DMS 273 (cell line): ENCODE data around the gene RNU7-1.
A peak's percentile ranks its signal among the peaks of the same experiment; 100 is the strongest.

Experiments used
- DNase-seq: peaks from one replicate; lab custom pipeline; 2025; ENCODE audit not compliant: unreplicated experiment; lab: John Stamatoyannopoulos, UW

Gene RNU7-1

GRCh38 chr12:6917491-6918231, 26.0 kb upstream of the RNU7-1 start:
- no peak for DNase-seq

GRCh38 chr12:6919588-6919987, 24.0 kb upstream of the RNU7-1 start:
- no peak for DNase-seq

GRCh38 chr12:6921539-6921938, 22.1 kb upstream of the RNU7-1 start:
- DNase-seq, result no peak

DNA sequence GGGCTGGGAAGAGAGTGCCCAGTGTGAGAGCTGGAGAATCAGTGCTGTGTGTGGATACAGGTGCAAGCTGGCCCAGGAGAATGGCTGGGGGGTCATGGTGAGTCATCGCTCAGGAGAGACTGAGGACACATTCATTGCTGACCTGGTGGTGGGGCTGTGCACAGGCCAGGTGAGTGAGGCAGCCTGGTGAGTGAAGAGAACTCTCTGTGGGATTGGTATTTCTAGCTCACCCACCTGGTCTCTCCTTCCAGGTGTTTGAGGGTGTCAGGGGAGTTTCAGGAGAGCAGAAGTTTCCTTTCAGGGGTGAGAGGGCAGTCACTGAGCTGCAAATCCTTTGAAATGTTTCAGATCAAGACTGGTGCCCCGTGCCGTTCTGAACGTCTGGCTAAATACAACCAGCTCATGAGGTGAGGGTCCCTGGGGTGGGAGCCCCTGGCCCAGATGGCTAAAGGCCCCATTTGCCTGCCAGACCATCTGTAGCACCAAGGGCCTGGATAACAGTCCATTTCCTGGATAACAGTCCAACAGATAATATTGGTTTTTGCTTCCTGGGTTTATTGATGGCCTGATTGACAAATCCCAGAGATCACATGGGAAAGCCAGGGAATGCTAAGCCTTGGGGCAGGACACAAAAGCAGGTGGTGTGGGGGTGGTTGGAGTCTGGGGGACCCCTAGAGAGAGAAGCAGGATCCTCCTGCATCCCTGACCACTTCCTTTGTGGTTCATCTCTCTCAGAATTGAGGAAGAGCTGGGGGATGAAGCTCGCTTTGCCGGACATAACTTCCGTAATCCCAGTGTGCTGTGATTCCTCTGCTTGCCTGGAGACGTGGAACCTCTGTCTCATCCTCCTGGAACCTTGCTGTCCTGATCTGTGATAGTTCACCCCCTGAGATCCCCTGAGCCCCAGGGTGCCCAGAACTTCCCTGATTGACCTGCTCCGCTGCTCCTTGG, 21.3 kb upstream of the RNU7-1 start:
- no peak for DNase-seq

GRCh38 chr12:6923003-6923732, 20.4 kb upstream of the RNU7-1 start:
- DNase-seq, result no peak

- no peak for DNase-seq
Observed at GRCh38 chr12:6923851-6924250, 19.8 kb upstream of the RNU7-1 start.

- peak; percentile 52 for DNase-seq
Observed at GRCh38 chr12:6925239-6925539, 18.4 kb upstream of the RNU7-1 start.

DNA sequence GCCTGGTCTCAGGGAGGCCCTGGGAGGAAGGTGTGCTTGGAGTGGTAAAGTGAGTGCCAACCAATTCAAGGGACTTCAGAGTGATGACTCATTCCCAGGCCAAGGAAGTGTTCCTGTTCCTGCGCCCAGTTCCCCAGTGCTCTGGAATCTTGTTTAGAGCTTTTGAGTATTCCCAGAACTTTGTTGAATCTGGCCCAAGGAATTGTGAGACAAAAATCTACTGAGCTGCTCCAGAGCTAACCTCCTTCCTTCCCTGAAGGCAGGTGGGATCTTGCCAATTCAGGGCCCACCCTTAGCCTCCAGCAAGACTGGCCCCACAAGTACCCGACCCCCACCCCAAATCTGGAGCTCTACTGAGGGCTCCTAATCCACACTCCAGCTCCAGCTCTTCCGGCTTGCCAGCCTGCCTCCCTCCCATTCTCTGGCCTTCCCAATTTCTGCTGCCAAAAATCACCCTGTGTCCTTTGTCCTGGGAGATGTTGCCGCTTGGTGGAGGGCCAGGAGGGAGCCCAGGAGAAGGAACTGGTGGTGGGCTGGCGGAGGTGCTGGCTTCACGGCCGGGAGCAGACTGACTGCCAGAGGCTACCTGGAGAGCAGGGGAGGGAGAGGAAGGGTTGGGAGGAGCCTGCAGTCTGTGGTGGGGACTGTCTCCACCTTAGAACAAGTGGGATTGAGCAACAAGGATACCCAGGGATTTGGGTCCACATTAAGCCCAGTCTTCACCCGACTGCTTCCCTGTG, 17.9 kb upstream of the RNU7-1 start:
- peak; percentile 75 for DNase-seq

DNA sequence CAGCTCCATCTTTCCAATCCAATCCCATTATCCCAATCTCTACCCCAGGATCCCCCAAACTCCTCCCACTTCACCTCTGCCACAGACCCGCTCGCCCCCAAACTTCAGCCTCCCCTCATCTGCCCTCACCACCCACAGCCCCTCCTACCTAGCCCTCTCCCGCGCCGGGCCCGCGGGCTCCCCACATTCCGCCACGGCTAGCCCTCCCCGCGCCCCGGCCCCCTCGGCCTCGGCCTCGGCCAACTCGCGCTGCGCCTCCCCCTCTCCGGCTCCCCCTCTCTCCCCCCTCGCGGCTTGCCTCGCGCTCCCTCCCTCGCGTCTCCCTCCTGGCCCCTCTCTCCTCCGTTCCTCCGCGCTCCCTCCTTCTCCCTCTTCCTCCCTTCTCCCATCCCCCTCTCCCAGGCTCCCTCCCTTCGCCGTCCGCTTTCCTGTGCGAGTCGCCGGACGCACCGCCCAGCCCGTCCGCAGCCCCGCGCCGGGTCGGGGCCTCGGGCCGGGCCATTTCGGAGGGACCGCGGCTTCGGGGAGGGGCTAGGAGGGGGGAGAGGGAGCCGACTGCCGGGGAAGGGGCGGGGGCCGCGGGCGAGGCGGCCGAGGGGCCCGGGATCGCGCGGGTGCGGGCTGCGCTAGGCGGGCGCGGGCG, 16.1 kb upstream of the RNU7-1 start, which contains the start of gene ATN1:
TSS of gene ATN1 (plus strand) at position 581 of the 643 bp plus-strand sequence. CDS start 6,043 bp downstream, outside the sequence.
- DNase-seq, result peak; percentile 70

- DNase-seq, result peak; percentile 31
Observed at GRCh38 chr12:6928022-6928702, 15.5 kb upstream of the RNU7-1 start.

GRCh38 chr12:6928703-6929407, 14.8 kb upstream of the RNU7-1 start:
- DNase-seq, result no peak

- no peak for DNase-seq
Observed at GRCh38 chr12:6929466-6930452, 13.9 kb upstream of the RNU7-1 start.

DNA sequence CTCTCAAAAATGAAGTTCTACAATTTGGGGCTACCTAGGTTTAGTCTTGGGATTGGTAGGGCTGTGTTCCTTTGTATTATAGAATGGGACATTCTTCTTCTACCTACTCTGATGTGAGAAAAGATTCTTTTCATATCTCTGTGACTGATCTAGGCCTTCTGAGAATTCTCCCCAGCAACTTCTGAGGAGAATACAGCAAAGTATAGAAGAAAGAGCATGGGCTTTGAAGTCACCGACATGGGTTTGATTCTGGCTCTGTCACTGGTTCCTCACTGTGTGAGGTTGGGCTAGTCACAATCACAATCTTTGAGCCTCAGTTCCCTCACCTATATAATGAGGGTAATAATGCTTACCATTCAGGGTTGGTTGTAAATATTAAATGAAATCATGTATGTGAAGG, 10.8 kb upstream of the RNU7-1 start:
- DNase-seq, result no peak

DNA sequence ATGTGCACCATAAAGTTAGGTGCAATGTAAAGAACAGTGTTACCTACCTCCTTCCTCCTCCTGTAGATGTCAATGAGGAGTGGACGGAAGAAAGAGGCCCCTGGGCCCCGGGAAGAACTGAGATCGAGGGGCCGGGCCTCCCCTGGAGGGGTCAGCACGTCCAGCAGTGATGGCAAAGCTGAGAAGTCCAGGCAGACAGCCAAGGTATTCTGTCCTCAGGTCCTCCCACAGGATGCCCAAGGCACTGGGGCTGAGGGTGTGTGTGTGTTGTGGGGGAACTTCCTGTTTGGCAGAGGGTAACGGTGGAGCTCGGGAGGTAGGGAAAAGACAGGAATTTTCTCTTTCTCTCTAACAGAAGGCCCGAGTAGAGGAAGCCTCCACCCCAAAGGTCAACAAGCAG, 9.5 kb upstream of the RNU7-1 start:
- DNase-seq, result no peak

DNA sequence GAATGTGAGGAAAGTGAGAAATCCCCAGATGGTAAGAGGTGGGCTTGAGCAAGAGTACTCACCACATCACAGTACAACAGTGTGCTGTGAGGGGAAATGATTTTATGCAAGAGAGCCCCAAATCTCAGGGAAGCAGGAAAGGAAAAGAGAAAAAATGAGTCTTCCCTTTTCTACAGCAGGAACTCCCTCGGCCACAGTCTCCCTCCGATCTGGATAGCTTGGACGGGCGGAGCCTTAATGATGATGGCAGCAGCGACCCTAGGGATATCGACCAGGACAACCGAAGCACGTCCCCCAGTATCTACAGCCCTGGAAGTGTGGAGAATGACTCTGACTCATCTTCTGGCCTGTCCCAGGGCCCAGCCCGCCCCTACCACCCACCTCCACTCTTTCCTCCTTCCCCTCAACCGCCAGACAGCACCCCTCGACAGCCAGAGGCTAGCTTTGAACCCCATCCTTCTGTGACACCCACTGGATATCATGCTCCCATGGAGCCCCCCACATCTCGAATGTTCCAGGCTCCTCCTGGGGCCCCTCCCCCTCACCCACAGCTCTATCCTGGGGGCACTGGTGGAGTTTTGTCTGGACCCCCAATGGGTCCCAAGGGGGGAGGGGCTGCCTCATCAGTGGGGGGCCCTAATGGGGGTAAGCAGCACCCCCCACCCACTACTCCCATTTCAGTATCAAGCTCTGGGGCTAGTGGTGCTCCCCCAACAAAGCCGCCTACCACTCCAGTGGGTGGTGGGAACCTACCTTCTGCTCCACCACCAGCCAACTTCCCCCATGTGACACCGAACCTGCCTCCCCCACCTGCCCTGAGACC, 8.0 kb upstream of the RNU7-1 start:
- no peak for DNase-seq

DNA sequence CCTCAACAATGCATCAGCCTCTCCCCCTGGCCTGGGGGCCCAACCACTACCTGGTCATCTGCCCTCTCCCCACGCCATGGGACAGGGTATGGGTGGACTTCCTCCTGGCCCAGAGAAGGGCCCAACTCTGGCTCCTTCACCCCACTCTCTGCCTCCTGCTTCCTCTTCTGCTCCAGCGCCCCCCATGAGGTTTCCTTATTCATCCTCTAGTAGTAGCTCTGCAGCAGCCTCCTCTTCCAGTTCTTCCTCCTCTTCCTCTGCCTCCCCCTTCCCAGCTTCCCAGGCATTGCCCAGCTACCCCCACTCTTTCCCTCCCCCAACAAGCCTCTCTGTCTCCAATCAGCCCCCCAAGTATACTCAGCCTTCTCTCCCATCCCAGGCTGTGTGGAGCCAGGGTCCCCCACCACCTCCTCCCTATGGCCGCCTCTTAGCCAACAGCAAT, 7.4 kb upstream of the RNU7-1 start:
- no peak for DNase-seq
